Activated naive CD8-positive, alpha-beta T cell treated with anti-CD3 and anti-CD28 coated beads, Interleukin-2, amount 50 U/mL, for 24 hours (primary cell): ENCODE results near the gene DYNLT1.
A peak's percentile ranks its signal among the peaks of the same experiment; 100 is the strongest.

Source experiments
- ATAC-seq: fragments of 150-1000 bp; cut with Tn5 transposase; one replicate; pipeline ENCODE4 v1.10.0; 2021
- DNase-seq: peaks from one replicate; pipeline ENCODE4 v3.0.0; 2021
- H3K27ac Mint-ChIP-seq: one replicate; pipeline ENCODE4 v1.8.0; 2021; ENCODE audit warnings: mild to moderate bottlenecking, mixed read lengths
- H3K27me3 Mint-ChIP-seq: one replicate; pipeline ENCODE4 v1.8.0; 2021; ENCODE audit warnings: mixed read lengths
- H3K36me3 Mint-ChIP-seq: one replicate; pipeline ENCODE4 v1.8.0; 2021; ENCODE audit warnings: low read depth, mixed read lengths
- H3K4me1 Mint-ChIP-seq: one replicate; pipeline ENCODE4 v1.8.0; 2021; ENCODE audit warnings: mixed read lengths
- H3K4me3 Mint-ChIP-seq: one replicate; pipeline ENCODE4 v1.8.0; 2021; ENCODE audit warnings: mild to moderate bottlenecking, moderate library complexity, mixed read lengths
- H3K9me3 Mint-ChIP-seq: one replicate; pipeline ENCODE4 v1.8.0; 2021; ENCODE audit warnings: mixed read lengths

Gene DYNLT1

GRCh38 chr6:158591810-158592209 is 52.7 kb downstream of the DYNLT1 start:
- no peak overlapping the region for H3K27ac Mint-ChIP-seq

GRCh38 chr6:158591134-158591809 is 53.3 kb downstream of the DYNLT1 start:
- Mint-ChIP-seq H3K36me3 (peaks cover 61% of the 10 kb centered on the region), H3K27ac (peak overlapping the region; percentile 25), H3K27me3 (no peaks in the 10 kb centered on the region), H3K4me3 (no peak overlapping the region), H3K9me3 (no peaks in the 10 kb centered on the region), H3K4me1 (no peaks in the 10 kb centered on the region)
- DNase-seq (no peak), ATAC-seq (no peak)

More at GRCh38 chr6:158591810-158592209, 52.7 kb downstream of the DYNLT1 start:
- DNase-seq (no peak), ATAC-seq (no peak)
- Mint-ChIP-seq H3K4me1 (no peaks in the 10 kb centered on the region), H3K9me3 (no peaks in the 10 kb centered on the region), H3K4me3 (no peak overlapping the region), H3K27me3 (no peaks in the 10 kb centered on the region), H3K36me3 (peaks cover 63% of the 10 kb centered on the region)

DNA sequence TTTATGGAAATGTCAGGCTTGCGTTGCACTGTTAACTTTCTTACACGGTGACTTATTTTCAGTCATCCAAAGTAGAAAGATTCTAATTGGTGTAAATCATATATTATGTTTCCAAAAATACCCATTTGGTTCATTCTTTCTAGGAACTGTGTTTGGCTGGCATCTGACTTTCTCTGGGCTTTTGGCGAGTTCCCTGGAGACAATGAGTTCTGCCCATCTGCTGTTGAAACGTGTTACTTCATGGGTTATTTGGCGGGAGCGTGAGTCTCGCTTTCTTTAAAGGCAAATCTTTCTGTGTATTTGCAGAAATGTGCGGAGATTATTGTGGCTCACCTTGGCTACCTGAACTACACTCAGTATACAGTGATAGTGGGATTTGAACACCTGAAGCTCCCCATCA is 55.2 kb downstream of the DYNLT1 start:
- Mint-ChIP-seq H3K27ac (no peak overlapping the region), H3K4me1 (no peaks in the 10 kb centered on the region), H3K9me3 (no peaks in the 10 kb centered on the region), H3K27me3 (no peaks in the 10 kb centered on the region), H3K4me3 (no peak overlapping the region), H3K36me3 (peaks cover 65% of the 10 kb centered on the region)
- ATAC-seq (no peak), DNase-seq (no peak)

DNA sequence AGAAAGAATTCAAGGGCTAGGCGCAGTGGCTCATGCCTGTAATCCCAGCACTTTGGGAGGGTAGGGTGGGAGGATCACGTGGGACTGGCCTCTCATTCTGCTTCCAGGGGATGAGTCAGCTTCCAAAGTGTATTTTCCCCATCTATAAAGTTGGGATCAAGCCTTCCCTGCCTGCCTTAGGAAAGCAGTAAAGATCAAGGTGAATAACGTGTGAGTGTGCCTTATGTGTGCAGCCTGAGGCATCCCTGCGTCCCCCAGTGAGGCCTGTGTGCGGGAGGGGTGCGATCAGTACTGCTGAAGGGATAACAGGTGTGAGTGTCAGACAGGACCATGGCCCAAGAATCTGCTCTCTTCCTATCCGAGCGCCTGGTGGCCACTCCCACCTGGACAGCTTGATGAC is 57.9 kb downstream of the DYNLT1 start:
- H3K4me3 Mint-ChIP-seq = no peak overlapping the region
- H3K9me3 Mint-ChIP-seq = no peaks in the 10 kb centered on the region
- H3K36me3 Mint-ChIP-seq = peaks cover 65% of the 10 kb centered on the region
- H3K27me3 Mint-ChIP-seq = no peaks in the 10 kb centered on the region
- ATAC-seq (no peak), DNase-seq (no peak)
- H3K27ac Mint-ChIP-seq = no peak overlapping the region
- H3K4me1 Mint-ChIP-seq = no peaks in the 10 kb centered on the region
